C4-2B (cell line): ENCODE results near the gene PUS3.

Experiments used
- CTCF ChIP-seq: fragments of 450-650 bp; conservative IDR thresholded peaks from 2 replicates; pipeline ENCODE4 v1.5.1; 2017; ENCODE audit warnings: mild to moderate bottlenecking
- ZFX ChIP-seq: fragments of 450-650 bp; IDR thresholded peaks from 2 replicates; pipeline ENCODE4 v1.6.1; 2017

DNA sequence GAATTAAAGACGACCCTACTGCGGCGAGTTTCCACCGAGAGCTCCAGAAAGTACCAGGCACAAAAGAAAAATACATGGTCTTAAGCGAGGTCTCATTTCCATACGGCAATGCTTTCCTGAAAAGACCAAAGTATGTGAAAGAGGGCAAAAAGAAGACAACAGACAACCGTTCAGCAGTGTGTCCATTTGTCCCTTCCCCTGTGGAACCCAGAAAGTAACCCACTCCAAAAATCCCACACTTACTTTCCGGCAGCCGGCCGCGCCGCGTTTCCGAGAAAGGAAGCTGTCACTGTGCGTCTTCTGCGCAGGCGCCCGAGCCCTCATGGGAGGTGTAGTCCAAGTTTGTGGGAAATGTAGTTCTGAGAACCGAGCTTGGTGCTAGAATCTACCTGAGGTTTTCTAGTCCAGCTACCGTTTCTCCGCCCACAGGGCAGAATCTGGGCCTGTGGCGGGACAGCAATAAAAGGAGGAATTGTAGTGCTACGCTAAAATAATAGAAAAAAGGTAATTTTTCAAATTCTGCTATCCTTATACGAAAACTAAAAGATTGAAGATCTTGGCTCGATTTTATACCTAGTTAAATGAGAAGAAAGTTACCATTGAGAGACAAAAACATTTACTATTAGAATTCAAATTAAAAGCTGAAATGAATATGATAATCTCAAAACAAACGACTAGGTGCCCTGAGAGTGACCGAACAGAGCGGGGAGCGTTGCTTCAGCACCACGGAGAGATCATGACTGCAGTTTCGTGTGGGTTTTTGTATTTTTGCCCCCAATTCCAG lies at the start of gene PUS3:
- TF ChIP-seq CTCF (no peak), ZFX (no peak)
